SK-N-MC (cell line): ENCODE measurements around the gene SMIM14.

Experiments used
- EZH2 ChIP-seq: fragments of 200-600 bp; sonication (generic); IDR thresholded peaks from one replicate; pipeline ENCODE4 v1.6.1; 2017; ENCODE audit warnings: antibody characterized with exemption
- FOXP2 ChIP-seq: optimal IDR thresholded peaks from 2 replicates; pipeline ENCODE3; 2011; ENCODE audit warnings: mild to moderate bottlenecking, moderate library complexity; ENCODE audit not compliant: insufficient read depth; ENCODE audit errors: extremely low read length, control extremely low read depth
- POLR2AphosphoS5 ChIP-seq: IDR thresholded peaks from 2 replicates; pipeline ENCODE4 v1.6.1; 2012; ENCODE audit warnings: mild to moderate bottlenecking, low read depth, low read length, borderline replicate concordance

- TF ChIP-seq POLR2AphosphoS5: no peak
- no peak for TF ChIP-seq FOXP2
- no peak for TF ChIP-seq EZH2
Measured at GRCh38 chr4:39596971-39597370, 41.7 kb downstream of the SMIM14 start.
